ENCODE data around the gene HNRNPC. TPM values are rescaled to one million over a fixed set of nuclear protein-coding genes. Genes with fewer than 3 reads are reported as not detected.

The HNRNPC gene
- total and polyA plus RNA-seq, 5 donors = 241 to 334 (median 302) TPM

DNA sequence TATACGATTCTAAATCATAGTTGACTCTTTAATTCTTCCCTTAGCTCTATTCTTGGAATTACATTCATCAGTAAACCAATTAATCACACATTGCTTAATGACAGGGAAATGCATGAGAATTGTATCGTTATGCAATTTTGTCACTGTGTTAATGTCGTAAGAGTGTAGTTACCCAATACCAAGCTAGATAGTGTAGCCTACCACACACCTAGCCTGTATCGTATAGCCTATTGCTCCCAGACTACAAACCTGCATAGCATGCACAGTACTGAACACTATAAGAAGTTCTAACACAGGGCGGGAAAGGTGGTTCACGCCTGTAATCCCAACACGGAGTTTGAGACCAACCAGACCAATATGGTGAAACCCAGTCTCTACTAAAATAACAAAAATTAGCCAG is 24.7 kb downstream of the HNRNPC start:
- intact Hi-C loops (cut with DNase I) = loop anchor here in 1 of 4 donors (10.0 kb wide), 1 partner anchor 140 kb away; the partner anchor contains the start of gene SUPT16H
- WGBS = 87% methylated on average over 7 of the region's 7 CpGs
- no peak for DNase-seq
- H3K9me3 ChIP-seq (ENCODE audit: control insufficient read depth, low read length) = no peaks in the 10 kb centered on the region
- no peaks in the 10 kb centered on the region for H3K27me3 ChIP-seq (ENCODE audit: control insufficient read depth, insufficient read depth)
- H3K27ac ChIP-seq (ENCODE audit: low read length) = no peak overlapping the region
- peaks cover 4% of the 10 kb centered on the region for H3K4me1 ChIP-seq (ENCODE audit: control insufficient read depth, insufficient read depth, low read length)
- H3K4me3 ChIP-seq (ENCODE audit: low read length) = no peak overlapping the region
- ATAC-seq = peak in 1 of 2 donors; percentile 33

DNA sequence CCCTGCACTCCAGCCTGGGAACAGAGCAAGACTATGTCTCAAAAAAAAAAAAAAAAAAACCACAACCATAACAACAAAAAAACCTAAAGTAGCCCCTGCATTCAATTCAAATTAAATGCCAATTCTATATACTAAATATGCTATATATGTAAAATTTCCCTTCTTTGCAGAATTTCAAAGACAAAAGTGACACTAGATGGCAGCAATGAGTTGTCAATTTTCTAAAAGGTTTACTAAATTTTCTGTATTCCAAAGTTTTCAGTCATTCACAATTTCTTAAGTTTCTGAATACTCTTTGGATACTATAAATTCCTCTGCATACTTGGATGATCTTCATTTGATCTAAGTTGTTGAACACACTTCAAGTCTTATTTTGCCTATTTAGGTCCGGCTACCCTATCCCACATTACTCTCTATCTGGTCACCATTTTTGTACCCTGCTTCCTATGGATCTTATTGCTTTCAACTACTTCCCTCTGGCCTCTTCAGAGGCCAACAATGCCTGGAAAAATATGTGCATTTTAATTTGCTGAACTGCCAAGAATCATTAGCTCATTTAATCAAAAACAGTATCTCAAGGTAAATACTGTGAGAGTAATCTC is 27.9 kb downstream of the HNRNPC start:
- peaks cover 9% of the 10 kb centered on the region for H3K4me1 ChIP-seq (ENCODE audit: control insufficient read depth, insufficient read depth, low read length)
- intact Hi-C loops (cut with DNase I) = loop anchor here in 1 of 4 donors (10.0 kb wide), 1 partner anchor 143 kb away; the partner anchor contains the start of gene SUPT16H
- no peak overlapping the region for H3K4me3 ChIP-seq (ENCODE audit: low read length)
- peak overlapping the region; percentile 45 for H3K27ac ChIP-seq (ENCODE audit: low read length)
- ATAC-seq (no peak), DNase-seq (no peak)
- no peaks in the 10 kb centered on the region for H3K9me3 ChIP-seq (ENCODE audit: control insufficient read depth, low read length)
- no peaks in the 10 kb centered on the region for H3K27me3 ChIP-seq (ENCODE audit: control insufficient read depth, insufficient read depth)
- WGBS = 90% methylated on average over 1 of the region's 1 CpG

DNA sequence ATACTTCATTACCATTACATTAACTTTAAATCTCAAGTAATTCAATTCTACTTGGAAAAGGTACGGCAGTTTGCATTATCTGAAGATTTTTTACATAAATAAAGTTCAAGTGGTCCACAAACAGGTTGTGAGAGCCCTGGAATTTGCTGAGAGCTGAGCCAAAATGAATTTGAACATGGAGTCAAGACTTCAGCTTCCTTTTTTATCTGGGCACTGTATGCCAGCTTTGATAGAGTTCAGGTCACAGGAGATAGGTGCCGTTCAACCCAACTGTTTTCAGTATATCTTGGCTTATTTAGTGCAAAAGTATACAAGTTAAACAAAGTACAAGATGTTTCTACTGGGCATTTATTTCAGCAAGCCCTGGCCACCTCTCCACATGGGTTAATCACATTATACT is 28.8 kb downstream of the HNRNPC start:
- Histone ChIP-seq H3K27ac (ENCODE audit: low read length) (no peak overlapping the region), H3K4me3 (ENCODE audit: low read length) (no peak overlapping the region), H3K4me1 (ENCODE audit: control insufficient read depth, insufficient read depth, low read length) (peaks cover 9% of the 10 kb centered on the region), H3K9me3 (ENCODE audit: control insufficient read depth, low read length) (no peaks in the 10 kb centered on the region), H3K27me3 (ENCODE audit: control insufficient read depth, insufficient read depth) (no peaks in the 10 kb centered on the region)
- ATAC-seq (peak in 1 of 2 donors; percentile 23), DNase-seq (no peak)
- 49% methylated on average over 2 of the region's 2 CpGs for WGBS
- intact Hi-C loops (cut with DNase I) = loop anchor here in 1 of 4 donors (10.0 kb wide), 1 partner anchor 144 kb away; the partner anchor contains the start of gene SUPT16H

DNA sequence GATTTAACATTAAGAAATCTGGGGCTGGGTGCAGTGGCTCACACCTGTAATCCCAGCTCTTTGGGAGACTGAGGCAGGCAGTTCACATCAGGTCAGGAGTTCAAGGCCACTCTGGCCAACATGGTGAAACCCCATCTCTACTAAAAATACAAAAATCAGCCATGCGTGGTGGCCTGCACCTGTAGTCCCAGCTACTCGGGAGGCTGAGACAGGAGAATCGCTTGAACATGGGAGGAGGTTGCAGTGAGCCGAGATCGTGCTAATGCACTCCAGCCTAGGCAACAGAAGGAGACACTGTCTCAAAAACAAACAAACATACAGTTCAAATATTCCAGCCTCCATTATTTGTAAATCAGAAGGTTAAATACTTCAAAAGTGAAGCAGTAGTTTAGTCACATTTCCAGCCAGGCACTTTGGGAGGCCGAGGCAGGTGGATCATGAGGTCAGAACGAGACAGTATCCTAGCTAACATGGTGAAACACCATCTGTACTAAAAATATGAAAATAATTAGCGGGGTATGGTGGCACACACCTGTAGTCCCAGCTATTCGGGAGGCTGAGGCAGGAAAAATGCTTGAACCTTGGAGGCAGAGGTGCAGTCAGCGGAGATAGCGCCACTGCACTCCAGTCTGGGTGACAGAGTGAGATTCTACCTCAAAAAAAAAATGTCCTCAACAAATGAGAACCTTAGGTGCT is 30.3 kb downstream of the HNRNPC start:
- no peak for ATAC-seq
- Histone ChIP-seq H3K4me1 (ENCODE audit: control insufficient read depth, insufficient read depth, low read length) (peaks cover 9% of the 10 kb centered on the region), H3K9me3 (ENCODE audit: control insufficient read depth, low read length) (no peaks in the 10 kb centered on the region), H3K27me3 (ENCODE audit: control insufficient read depth, insufficient read depth) (no peaks in the 10 kb centered on the region), H3K27ac (ENCODE audit: low read length) (no peak overlapping the region), H3K4me3 (ENCODE audit: low read length) (no peak overlapping the region)
- WGBS = 96% methylated on average over 11 of the region's 11 CpGs
- intact Hi-C loops (cut with DNase I) = no loop called here
- no peak for DNase-seq

DNA sequence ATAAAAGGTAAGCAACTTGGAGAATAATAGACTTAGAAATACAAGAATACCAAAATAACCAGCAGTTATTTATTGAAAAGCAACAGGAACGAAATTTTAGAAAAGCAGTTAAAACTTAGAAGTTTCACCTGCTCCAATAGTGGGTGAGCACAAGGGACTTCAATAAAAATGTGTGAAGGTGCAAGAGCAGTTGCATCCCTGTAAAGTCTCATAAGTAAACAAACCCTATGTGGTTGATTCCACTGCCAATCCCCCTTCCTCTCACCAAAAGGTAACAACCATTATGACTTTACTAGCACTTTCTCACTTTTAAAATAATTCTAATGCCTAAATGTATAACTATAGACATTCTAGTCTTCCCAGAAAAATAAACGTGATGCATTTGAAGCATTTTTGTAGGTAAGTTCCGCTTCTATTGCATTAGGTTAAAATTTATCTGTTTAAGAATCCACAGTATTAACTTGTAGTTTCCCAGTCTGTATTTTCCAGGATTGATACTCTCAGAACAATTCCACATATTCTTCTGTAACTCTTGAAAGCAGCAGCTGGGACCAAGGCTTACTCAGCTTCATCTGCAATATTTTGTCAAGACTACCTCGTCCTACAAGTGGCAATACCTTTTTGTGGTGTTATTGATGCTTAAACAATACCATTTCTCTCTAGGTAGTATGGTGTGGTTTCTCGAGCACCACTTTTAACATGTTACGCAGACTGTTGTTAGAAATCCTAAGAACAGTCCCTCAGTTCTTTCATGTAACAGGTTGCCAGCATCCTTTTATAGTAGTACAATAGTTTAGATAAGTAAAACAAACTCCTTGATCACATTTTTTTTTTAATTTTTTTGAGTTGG is 32.1 kb downstream of the HNRNPC start:
- peaks cover 10% of the 10 kb centered on the region for H3K4me1 ChIP-seq (ENCODE audit: control insufficient read depth, insufficient read depth, low read length)
- no peak for DNase-seq
- no peaks in the 10 kb centered on the region for H3K9me3 ChIP-seq (ENCODE audit: control insufficient read depth, low read length)
- 79% methylated on average over 6 of the region's 6 CpGs for WGBS
- no peak overlapping the region for H3K27ac ChIP-seq (ENCODE audit: low read length)
- intact Hi-C loops (cut with DNase I) = no loop called here
- H3K4me3 ChIP-seq (ENCODE audit: low read length) = no peak overlapping the region
- no peaks in the 10 kb centered on the region for H3K27me3 ChIP-seq (ENCODE audit: control insufficient read depth, insufficient read depth)
- ATAC-seq = no peak

DNA sequence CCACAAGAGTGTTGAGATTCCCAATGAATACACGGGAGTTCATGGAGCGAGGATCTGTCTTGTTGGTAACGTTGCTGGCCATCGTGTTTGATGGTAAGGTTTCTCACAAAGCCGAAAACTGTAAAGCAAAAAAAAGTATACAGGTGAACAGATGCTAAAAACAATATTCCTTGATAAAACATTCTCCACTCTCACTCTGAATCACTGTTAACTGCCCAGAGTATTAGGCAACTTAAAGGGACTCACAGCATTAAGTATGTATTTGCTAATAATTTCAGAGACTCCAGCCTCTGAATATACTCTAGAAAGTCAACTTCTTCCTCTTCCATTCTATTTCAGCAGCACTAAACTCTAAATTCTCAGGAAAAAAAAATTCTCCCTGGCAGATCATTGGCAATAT is 35.1 kb downstream of the HNRNPC start:
- 79% methylated on average over 5 of the region's 5 CpGs for WGBS

DNA sequence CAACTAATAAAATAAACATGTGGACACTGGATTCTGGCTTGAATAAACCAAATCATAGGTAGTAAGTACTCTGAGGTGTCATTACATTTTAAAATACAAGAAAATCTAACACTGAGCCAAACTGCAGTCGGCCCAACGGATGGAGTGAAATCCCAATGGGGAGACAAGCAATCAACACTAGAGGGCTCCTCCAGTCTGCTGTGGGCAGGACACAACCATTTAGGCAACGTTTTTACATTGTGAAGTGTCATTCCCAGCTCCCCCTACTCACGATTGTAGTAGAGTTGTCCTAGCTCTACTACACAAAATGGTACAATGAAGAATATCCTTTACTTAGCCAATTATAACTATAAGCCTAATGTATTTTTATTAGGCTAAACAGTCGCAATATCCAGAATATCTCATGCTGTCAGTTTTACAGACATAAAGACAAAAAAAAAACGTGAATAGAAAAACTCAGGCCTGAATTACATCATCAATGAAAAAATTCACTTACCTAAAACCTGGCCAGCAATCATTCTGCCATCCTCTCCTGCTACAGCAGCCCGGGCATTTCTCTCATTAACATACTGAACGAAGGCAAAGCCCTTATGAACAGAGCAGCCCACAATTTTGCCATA is 35.7 kb downstream of the HNRNPC start:
- intact Hi-C loops (cut with DNase I) = no loop called here
- Histone ChIP-seq H3K4me3 (ENCODE audit: low read length) (no peak overlapping the region), H3K9me3 (ENCODE audit: control insufficient read depth, low read length) (no peaks in the 10 kb centered on the region), H3K27ac (ENCODE audit: low read length) (no peak overlapping the region), H3K27me3 (ENCODE audit: control insufficient read depth, insufficient read depth) (no peaks in the 10 kb centered on the region), H3K4me1 (ENCODE audit: control insufficient read depth, insufficient read depth, low read length) (peaks cover 5% of the 10 kb centered on the region)
- DNase-seq = no peak
- ATAC-seq = peak; percentile 30 to 33
- WGBS = 46% methylated on average over 8 of the region's 8 CpGs

More for the DNA sequence above, 35.1 kb downstream of the HNRNPC start:
- ATAC-seq (no peak), DNase-seq (no peak)
- Histone ChIP-seq H3K9me3 (ENCODE audit: control insufficient read depth, low read length) (no peaks in the 10 kb centered on the region), H3K27ac (ENCODE audit: low read length) (no peak overlapping the region), H3K27me3 (ENCODE audit: control insufficient read depth, insufficient read depth) (no peaks in the 10 kb centered on the region), H3K4me3 (ENCODE audit: low read length) (no peak overlapping the region), H3K4me1 (ENCODE audit: control insufficient read depth, insufficient read depth, low read length) (peaks cover 9% of the 10 kb centered on the region)
- intact Hi-C loops (cut with DNase I) = no loop called here

DNA sequence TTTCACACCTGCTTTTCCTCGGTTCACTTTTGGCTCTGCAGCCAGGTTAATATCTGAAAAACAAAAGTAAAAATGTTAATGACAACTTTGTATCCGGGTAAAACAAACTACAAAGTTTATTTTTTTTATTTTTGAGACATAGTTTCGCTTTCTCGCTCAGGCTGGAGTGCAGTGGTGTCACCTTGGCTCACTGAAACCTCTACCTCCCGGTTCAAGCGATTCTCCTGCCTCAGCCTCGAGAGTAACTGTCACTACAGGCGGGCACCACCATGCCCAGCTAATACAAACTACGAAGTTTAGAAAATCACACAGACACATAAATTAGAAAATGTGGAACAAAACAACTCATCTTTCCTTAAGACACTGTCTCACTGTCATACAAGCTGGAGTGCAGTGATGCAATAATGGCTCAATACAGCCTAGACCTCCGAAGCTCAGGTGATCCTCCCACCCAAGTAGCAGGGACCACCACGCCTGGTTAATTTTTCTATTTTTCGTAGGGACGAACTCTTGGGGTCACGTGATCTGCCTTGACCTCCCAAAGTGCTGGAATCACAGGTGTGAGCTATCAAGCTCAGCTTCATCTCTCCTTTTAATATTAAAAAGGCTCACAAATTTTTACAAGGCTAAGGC is 38.1 kb downstream of the HNRNPC start:
- no peak overlapping the region for H3K27ac ChIP-seq (ENCODE audit: low read length)
- H3K4me1 ChIP-seq (ENCODE audit: control insufficient read depth, insufficient read depth, low read length) = peaks cover 5% of the 10 kb centered on the region
- WGBS = 79% methylated on average over 14 of the region's 14 CpGs
- no peaks in the 10 kb centered on the region for H3K9me3 ChIP-seq (ENCODE audit: control insufficient read depth, low read length)
- ATAC-seq (no peak), DNase-seq (no peak)
- no peak overlapping the region for H3K4me3 ChIP-seq (ENCODE audit: low read length)
- intact Hi-C loops (cut with DNase I) = no loop called here
- H3K27me3 ChIP-seq (ENCODE audit: control insufficient read depth, insufficient read depth) = no peaks in the 10 kb centered on the region

DNA sequence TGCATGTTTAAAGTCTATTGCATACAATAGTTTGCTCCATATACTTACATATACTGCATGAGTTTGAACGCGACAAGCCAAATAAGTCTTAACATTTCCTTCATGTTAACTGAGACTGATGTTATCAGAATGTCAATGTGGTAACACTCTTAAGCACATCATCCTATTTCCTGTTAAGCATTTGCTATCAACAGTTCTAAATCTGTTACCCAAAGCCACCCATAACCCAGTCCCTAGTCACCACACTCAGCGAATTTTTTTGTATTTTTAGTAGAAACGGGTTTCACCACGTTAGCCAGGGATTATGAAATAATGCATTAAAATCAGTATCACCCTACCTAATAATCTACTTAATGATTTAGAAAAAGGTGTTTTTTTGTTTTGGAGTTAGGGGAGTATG is 39.4 kb downstream of the HNRNPC start:
- Histone ChIP-seq H3K27ac (ENCODE audit: low read length) (no peak overlapping the region), H3K9me3 (ENCODE audit: control insufficient read depth, low read length) (no peaks in the 10 kb centered on the region), H3K4me3 (ENCODE audit: low read length) (no peak overlapping the region), H3K27me3 (ENCODE audit: control insufficient read depth, insufficient read depth) (no peaks in the 10 kb centered on the region), H3K4me1 (ENCODE audit: control insufficient read depth, insufficient read depth, low read length) (peaks cover 5% of the 10 kb centered on the region)
- ATAC-seq = no peak
- DNase-seq = no peak
- WGBS = 49% methylated on average over 5 of the region's 5 CpGs
- intact Hi-C loops (cut with DNase I) = no loop called here

DNA sequence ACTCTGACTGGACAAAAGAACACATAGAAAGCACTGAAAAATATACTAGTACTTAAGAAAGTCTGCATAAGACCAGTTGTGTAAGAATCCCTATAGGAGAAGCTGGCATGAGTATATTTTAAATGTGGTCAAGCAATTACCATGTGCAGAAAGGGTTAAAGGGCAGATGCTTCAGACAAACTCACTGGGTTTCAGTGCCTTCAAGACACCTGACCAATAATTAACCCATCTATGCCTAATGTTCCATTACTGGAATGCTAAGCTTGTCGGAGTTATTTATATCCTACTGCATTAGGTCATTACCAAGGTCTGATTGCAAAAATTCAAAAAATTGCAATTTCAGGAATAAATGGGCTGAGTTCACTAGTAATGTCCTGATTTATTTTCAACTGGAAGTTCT is 41.3 kb downstream of the HNRNPC start:
- H3K4me3 ChIP-seq (ENCODE audit: low read length) = no peak overlapping the region
- no peak overlapping the region for H3K27ac ChIP-seq (ENCODE audit: low read length)
- intact Hi-C loops (cut with DNase I) = no loop called here
- no peaks in the 10 kb centered on the region for H3K27me3 ChIP-seq (ENCODE audit: control insufficient read depth, insufficient read depth)
- no peak for DNase-seq
- no peaks in the 10 kb centered on the region for H3K9me3 ChIP-seq (ENCODE audit: control insufficient read depth, low read length)
- ATAC-seq = no peak
- WGBS = 71% methylated on average over 1 of the region's 1 CpG
- H3K4me1 ChIP-seq (ENCODE audit: control insufficient read depth, insufficient read depth, low read length) = peaks cover 5% of the 10 kb centered on the region
